GM19240 (cell line): ENCODE results near the gene MAPK14.

ENCODE experiments used
- DNase-seq: peaks from one replicate; pipeline ENCODE4 v3.0.0; 2011; ENCODE audit warnings: low spot score; ENCODE audit not compliant: insufficient read length

Gene MAPK14

GRCh38 chr6:36099869-36100483 is 72.4 kb downstream of the MAPK14 start:
- DNase-seq, result no peak

GRCh38 chr6:36101691-36102090 is 74.1 kb downstream of the MAPK14 start:
- no peak for DNase-seq

GRCh38 chr6:36102853-36103252 is 75.2 kb downstream of the MAPK14 start:
- no peak for DNase-seq

GRCh38 chr6:36104836-36105235 is 77.2 kb downstream of the MAPK14 start:
- DNase-seq, result no peak

GRCh38 chr6:36109092-36109491 is 81.5 kb downstream of the MAPK14 start:
- DNase-seq, result no peak

GRCh38 chr6:36110050-36110449 is 82.4 kb downstream of the MAPK14 start:
- no peak for DNase-seq

GRCh38 chr6:36110863-36111262 is 83.3 kb downstream of the MAPK14 start:
- no peak for DNase-seq

GRCh38 chr6:36111526-36111925 is 83.9 kb downstream of the MAPK14 start:
- DNase-seq, result no peak

GRCh38 chr6:36113049-36113448 is 85.4 kb downstream of the MAPK14 start:
- no peak for DNase-seq

- no peak for DNase-seq
Observed at GRCh38 chr6:36113703-36114102, 86.1 kb downstream of the MAPK14 start.

- no peak for DNase-seq
Observed at GRCh38 chr6:36114798-36115408, 87.3 kb downstream of the MAPK14 start.

- DNase-seq, result no peak
Observed at GRCh38 chr6:36115412-36115811, 87.8 kb downstream of the MAPK14 start.

GRCh38 chr6:36116066-36116864 is 88.7 kb downstream of the MAPK14 start:
- no peak for DNase-seq

GRCh38 chr6:36116943-36117342 is 89.3 kb downstream of the MAPK14 start:
- DNase-seq, result no peak

GRCh38 chr6:36117658-36118549 is 90.3 kb downstream of the MAPK14 start:
- DNase-seq, result no peak

GRCh38 chr6:36118550-36119107 is 91.0 kb downstream of the MAPK14 start:
- no peak for DNase-seq

- no peak for DNase-seq
Observed at GRCh38 chr6:36119209-36119608, 91.6 kb downstream of the MAPK14 start.

- no peak for DNase-seq
Observed at GRCh38 chr6:36120018-36120417, 92.4 kb downstream of the MAPK14 start.

- no peak for DNase-seq
Observed at GRCh38 chr6:36120539-36120938, 92.9 kb downstream of the MAPK14 start.

GRCh38 chr6:36120979-36121786 is 93.6 kb downstream of the MAPK14 start:
- DNase-seq, result no peak
